Measurements from ENCODE around the gene PBRM1. TPM values are rescaled to one million over a fixed set of nuclear protein-coding genes. Genes with fewer than 3 reads are reported as not detected.

Gene PBRM1
- total RNA-seq, 4 donors from 2014 or later, result 51.6 to 78.7 (median 74.0) TPM

DNA sequence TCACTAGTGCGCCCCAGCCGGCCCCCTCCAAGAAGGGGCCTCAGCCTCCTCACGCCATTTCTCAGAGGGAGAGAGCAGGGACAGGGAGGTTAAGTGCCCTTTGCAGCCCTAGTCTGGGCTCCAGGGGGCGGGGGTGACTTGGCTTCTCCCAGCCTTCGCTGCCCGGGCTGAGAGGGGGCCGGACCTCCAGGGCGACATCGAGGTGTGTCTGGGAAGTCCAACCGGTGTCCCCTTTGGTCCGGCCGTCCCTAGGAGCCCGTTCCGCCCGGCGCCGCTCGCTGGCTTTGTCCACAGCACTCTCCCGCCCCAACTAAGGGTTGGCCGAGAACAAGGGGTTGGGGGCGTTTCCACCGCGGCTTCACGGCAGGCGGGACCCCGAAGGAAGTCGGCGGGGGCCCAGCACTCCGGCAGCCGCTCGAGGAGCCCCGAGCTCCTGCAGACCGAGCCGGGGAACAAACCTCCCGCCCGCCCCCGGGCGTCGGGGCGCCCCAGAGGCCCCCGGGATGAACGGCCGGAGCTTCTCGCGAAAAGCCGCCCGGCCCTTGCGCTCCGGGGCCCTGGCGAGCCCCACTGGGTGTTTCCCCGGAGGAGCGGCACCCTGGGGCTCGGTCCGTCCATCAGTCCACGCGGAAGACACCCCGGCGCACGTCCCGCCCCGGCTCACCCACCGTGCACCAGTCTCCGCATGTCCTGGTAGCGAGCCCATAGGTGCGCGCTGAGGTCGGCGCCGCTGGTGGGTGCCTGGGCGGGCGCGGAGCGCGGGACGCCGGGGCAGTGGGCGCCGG, 152.7 kb downstream of the PBRM1 start:
- intact Hi-C loops (cut with DNase I; ENCODE audit: low total_unique reads), result no loop called here
- TF ChIP-seq POLR2A (IDR thresholded peaks at IDR 0.05), result no peak
- TF ChIP-seq, protein P1, sequence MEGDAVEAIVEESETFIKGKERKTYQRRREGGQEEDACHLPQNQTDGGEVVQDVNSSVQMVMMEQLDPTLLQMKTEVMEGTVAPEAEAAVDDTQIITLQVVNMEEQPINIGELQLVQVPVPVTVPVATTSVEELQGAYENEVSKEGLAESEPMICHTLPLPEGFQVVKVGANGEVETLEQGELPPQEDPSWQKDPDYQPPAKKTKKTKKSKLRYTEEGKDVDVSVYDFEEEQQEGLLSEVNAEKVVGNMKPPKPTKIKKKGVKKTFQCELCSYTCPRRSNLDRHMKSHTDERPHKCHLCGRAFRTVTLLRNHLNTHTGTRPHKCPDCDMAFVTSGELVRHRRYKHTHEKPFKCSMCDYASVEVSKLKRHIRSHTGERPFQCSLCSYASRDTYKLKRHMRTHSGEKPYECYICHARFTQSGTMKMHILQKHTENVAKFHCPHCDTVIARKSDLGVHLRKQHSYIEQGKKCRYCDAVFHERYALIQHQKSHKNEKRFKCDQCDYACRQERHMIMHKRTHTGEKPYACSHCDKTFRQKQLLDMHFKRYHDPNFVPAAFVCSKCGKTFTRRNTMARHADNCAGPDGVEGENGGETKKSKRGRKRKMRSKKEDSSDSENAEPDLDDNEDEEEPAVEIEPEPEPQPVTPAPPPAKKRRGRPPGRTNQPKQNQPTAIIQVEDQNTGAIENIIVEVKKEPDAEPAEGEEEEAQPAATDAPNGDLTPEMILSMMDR (IDR thresholded peaks at IDR 0.05), result no peak
- WGBS, 2 donors, result 0 to 2% methylated on average over 10 to 17 of the region's 78 CpGs
- H3K4me3 ChIP-seq (ENCODE audit: low read depth, poor library complexity, severe bottlenecking), result peak overlapping the region; percentile 46
- DNase-seq (ENCODE audit: low spot score in 2 of 2), result peak in 1 of 2 donors; percentile 90

DNA sequence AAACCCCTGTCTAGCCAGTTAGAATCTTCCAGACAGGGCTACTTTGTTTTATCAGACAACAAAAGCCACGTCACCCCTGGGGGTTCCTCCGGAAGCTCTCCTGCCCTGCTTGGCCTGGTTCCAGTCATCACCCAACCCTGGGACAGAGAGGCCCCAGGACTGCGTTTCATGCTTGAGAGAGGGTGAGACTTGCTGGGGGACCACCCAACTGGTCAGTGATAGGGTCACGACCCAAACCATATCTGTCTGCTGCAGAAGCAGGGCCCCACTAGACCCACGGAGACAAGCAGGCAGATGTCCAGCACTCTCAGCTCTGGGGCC, 153.2 kb downstream of the PBRM1 start:
- TF ChIP-seq, protein P1 (IDR thresholded peaks at IDR 0.05), result no peak
- no peak for TF ChIP-seq POLR2A (IDR thresholded peaks at IDR 0.05)
- peak overlapping the region; percentile 46 for H3K4me3 ChIP-seq (ENCODE audit: low read depth, poor library complexity, severe bottlenecking)
- whole genome bisulfite sequencing, 2 donors, result 39% methylated on average over 2 to 3 of the region's 5 CpGs
- peak; percentile 45 to 86 for DNase-seq (ENCODE audit: low spot score in 2 of 2)
- intact Hi-C loops (cut with DNase I; ENCODE audit: low total_unique reads), result no loop called here

GRCh38 chr3:52531860-52532516, 153.7 kb downstream of the PBRM1 start:
- no peak for TF ChIP-seq POLR2A (IDR thresholded peaks at IDR 0.05)
- TF ChIP-seq, protein P1 (IDR thresholded peaks at IDR 0.05), result no peak
- H3K4me3 ChIP-seq (ENCODE audit: low read depth, poor library complexity, severe bottlenecking), result no peak overlapping the region
- intact Hi-C loops (cut with DNase I; ENCODE audit: low total_unique reads), result no loop called here

DNA sequence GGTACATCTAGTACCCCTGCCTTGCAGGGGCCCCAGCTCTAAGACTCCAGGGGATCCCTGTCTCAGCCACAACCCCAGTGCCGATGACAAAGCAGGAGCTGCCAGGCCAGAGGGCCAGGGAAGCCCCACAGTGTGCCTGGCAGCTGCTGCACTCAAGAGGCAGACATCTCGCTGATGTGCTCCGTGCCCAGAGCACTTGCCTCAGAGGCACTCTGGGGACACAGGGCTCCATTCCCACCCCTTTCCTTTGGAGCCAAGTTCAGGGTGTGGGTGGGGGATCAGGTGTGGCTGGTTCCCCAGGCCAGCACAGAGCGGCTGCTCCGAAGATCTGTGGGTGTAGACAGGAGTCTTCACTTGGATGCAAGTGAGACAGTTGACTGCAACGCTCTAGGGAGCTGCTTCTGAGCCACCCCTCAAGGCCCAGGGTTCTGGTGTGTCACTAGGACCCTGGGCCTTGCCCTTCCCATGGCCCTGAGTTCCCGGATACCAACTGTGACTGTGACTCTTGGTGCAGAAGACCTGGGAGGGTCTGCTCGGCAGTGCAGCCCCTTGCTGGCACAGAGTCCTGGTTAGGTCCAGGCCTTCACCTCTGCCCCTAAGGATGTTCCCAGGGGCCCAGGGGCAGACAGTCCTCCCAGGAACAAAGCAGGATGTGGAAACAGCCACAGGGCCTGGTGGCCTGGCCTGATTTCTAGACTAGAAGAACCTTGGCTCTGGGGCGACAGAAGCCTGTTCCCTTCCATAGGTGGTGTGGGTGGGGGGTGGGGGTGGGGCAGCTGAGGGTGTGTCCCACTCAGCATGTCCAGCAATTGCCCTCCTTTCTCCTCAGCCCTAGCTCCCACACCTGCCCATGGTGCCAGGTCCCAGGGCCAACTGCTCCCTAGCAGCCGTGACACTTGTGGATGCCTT, 154.5 kb downstream of the PBRM1 start:
- H3K4me3 ChIP-seq (ENCODE audit: low read depth, poor library complexity, severe bottlenecking), result no peak overlapping the region
- intact Hi-C loops (cut with DNase I; ENCODE audit: low total_unique reads), result no loop called here
- TF ChIP-seq, protein P1 (IDR thresholded peaks at IDR 0.05), result no peak
- no peak for TF ChIP-seq POLR2A (IDR thresholded peaks at IDR 0.05)
- DNase-seq (ENCODE audit: low spot score in 2 of 2), result peak; percentile 13 to 85
- WGBS, 2 donors, result 24 to 56% methylated on average over 6 to 8 of the region's 10 CpGs

More at GRCh38 chr3:52531860-52532516, 153.7 kb downstream of the PBRM1 start:
- DNase-seq (ENCODE audit: low spot score in 2 of 2), result peak; percentile 18 to 86
- 79 to 81% methylated on average over 10 to 14 of the region's 14 CpGs for WGBS, 2 donors

GRCh38 chr3:52529376-52530333, 156.1 kb downstream of the PBRM1 start:
- 74 to 83% methylated on average over 7 to 11 of the region's 12 CpGs for WGBS, 2 donors
- H3K4me3 ChIP-seq (ENCODE audit: low read depth, poor library complexity, severe bottlenecking), result no peak overlapping the region
- peak in 1 of 2 donors; percentile 82 for DNase-seq (ENCODE audit: low spot score in 2 of 2)
- intact Hi-C loops (cut with DNase I; ENCODE audit: low total_unique reads), result no loop called here
- TF ChIP-seq POLR2A (IDR thresholded peaks at IDR 0.05), result no peak
- TF ChIP-seq, protein P1 (IDR thresholded peaks at IDR 0.05), result no peak
